GM04503 (cell line): Measurements from ENCODE around the gene PTCD2.

ENCODE experiments used
- DNase-seq: peaks from one replicate; pipeline ENCODE4 v3.0.0-alpha.2; 2012; ENCODE audit warnings: low read depth

Gene PTCD2

GRCh38 chr5:72415616-72416325, 95.6 kb downstream of the PTCD2 start:
- no peak for DNase-seq

GRCh38 chr5:72417333-72418062, 97.3 kb downstream of the PTCD2 start:
- DNase-seq = no peak
